GM19452 (cell line): ENCODE measurements around the gene PKNOX1.
"Not testable (repeated sequence)": the region's sequence is repeated elsewhere in the genome, so short reads cannot be mapped to it uniquely, and the experiment has no call there.

Experiments used
- ATAC-seq: cut with Tn5 transposase; IDR thresholded peaks from one replicate; pipeline ENCODE4 v1.9.1; 2021; ENCODE audit not compliant: unreplicated experiment

Gene PKNOX1

GRCh38 chr21:43016728-43017127 is 42.4 kb downstream of the PKNOX1 start:
- no peak for ATAC-seq

DNA sequence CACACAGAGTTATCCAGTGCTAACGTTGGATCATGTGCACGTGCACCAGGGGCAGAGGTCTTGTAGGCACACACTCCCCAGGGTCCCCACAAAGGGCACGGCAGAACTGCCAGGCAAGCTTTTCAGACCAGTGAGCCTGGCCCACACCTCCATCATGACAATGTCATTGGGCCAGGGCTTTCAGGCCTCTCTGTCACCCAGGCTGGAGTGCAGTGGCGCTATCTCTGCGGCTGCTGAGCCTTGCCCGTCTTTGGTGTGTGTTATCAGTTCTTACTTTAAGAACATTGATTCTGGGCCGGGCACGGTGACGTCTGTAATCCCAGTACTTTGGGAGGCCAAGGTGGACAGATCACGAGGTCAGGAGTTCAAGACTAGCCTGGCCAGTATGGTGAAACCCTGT is 44.2 kb downstream of the PKNOX1 start:
- no peak for ATAC-seq

DNA sequence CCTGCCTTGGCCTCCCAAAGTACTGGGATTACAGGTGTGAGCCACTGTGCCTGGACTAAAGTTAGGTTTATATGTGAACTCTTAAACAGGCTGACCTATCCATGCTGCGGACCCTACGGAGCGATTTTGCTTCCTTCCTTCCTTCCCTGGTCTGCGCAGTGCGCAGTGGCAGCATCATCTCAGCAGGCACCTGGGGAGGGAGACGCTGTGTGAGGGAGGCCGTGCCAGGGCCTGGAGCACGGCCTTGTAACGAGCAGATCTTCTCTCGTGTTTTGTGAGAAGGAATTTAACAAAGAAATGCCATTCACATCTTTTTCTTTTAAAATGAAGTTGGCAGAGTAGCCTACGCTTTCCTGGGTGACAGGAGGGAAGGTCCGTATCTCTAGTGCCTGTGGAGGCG is 45.8 kb downstream of the PKNOX1 start:
- ATAC-seq: no peak

DNA sequence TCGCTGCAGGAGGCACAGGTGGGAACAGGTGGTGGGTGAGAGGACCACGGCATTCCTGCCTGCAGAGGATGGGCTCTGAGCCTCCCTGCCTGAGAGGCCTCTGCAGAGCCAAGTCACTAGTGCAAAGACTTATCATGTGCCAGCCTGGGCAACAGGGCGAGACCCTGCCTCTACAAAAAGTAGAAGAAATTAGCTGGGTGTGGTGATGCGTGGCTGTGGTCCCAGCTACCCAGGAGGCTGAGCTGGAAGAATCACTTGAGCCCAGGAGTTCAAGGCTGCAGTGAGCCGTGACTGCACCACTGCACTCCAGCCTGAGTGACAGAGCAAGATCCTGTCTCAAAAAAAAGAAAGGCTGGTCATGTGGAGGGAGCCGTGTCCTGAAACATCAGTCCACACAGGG is 46.4 kb downstream of the PKNOX1 start:
- no peak for ATAC-seq

DNA sequence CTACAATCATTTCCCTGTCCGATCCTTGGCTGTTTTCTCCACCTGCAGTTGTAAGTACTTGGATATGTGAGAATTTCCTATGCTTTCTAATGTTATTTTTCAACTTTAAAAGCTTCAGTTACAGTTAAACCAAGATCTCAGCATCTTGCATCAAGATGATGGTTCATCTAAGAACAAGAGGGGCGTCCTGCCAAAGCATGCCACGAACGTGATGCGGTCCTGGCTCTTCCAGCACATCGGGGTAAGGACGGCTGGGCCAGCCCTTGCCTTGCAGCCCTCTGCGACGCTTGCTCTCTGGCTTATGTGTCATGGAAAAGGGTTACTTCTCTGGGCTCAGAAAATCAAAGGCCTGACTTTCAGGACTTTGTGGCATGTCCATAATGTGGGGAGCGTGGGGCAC is 46.8 kb downstream of the PKNOX1 start:
- no peak for ATAC-seq

DNA sequence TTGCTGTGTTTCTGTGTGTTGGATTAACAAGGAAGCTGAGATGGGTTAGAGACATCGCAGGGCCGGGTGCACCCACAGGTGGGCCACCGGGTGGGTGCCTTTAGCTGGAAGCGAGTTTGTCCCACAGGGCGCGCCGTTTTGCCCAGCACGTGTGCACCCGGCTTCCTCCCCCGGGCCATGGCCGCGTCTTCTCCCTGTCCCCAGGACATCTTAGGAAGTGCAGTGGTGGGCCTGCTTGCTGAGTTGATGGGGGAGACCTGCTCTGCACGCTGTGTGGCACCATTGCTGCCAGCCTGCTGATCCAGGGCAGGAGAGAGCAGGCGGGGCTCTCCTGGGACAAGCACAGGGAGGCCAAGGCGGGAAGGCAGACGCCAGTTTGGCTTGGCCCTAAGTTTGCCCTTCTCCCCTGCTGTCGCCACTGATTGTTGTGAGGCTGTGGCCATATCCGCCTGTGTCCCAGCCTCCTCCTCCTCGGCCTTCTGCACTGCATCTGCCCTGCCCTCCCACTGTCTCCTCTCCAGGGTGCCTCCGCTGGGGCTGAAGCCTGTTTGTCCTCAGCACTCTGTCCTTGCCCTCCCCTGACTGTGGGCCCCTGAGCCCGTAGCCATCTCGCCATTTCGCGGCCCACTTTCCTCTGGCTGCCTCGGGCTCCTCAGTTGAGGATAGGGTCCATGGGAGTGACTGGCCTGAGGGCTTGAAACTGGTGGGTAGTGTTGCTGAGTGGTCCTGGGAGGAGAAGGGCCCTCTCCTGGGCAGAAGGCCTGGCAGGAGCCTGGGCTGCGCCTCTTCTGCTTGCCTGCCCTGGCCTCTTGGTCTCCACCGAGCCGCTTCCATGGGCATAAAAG is 47.6 kb downstream of the PKNOX1 start:
- no peak for ATAC-seq

- ATAC-seq: no peak
Measured at GRCh38 chr21:43023175-43023574, 48.8 kb downstream of the PKNOX1 start.

DNA sequence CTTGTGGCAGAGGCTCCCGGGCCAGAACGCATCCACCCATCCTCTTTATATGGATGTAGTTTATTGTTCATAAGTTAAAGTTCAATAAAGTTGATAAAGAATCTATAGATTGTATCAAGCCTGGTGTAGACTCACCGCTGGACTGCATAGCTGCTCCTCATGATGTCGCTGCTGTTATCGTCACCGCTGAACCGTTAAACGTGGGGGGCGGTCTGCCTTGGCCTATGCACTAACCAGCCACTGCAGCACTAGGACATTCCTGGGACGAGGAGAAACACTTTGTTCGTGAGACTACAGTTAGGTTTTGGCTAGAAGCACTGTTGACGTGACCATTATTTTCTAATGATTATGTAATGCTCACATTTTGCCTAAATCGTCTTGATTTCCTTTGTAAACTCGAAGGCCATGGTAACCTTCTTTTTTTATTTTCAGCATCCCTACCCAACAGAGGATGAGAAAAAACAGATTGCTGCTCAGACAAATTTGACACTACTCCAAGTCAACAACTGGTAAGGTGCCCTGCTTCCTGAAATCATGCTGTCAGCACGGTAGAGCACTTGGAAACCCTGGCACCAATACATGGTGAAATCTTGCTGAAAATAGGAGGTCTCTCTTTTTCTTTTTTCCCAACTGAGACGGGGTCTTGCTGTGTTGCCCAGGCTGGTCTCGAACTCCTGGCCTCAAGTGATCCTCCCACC is 50.2 kb downstream of the PKNOX1 start:
- no peak for ATAC-seq

DNA sequence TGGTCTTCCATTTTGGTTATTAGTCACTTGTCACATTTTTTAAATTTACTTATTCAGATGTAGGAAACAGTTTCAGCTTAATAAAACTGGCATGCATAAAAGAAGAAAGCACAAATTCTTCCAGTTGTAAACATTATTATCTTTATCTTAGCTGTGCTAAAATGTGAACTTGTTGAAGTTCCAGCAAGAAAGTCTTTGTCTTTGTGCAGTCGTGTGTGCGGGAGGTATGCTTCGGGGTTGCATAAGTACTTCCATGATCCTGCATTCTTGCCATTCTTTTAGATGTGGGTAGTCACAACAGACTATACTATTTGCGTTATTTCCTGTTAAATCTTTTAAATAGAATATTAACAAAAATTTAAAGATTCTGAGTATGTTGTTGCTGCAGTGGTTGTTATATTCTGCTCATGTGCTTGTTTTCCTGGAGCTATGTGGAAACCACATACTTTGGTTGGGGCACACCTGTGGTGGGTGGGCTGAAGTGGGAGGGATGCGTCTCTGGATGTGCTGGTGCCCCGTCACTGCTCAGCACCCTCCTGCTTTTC is 51.3 kb downstream of the PKNOX1 start:
- no peak for ATAC-seq

GRCh38 chr21:43027846-43028731 is 53.7 kb downstream of the PKNOX1 start:
- no peak for ATAC-seq

GRCh38 chr21:43029785-43030184 is 55.4 kb downstream of the PKNOX1 start:
- ATAC-seq: no peak

DNA sequence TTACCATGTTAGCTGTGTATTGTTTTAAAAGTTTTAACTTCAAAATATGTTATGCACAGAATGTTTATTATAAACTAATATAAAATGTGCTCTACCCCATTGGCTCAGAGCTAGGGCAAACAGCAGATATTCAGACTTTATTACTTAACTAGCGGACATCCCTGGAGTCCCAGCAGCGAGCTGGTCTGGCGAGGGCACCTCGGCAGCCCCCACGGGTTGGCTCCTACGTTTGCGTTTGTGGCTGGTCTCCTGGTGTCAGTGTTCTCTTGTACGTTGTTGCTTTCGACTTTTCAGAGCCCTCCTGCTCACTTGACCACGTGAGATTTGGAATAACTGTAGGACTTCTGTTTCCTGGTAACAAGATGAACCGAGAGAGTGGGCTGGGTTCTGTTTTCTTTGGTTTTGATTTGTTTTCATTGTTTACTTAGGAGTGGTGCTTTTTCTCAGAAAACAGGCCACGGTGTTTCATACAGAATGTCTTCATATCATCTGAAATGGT is 56.8 kb downstream of the PKNOX1 start:
- no peak for ATAC-seq

- no peak for ATAC-seq
Measured at GRCh38 chr21:43034101-43034500, 59.7 kb downstream of the PKNOX1 start.

GRCh38 chr21:43034826-43035225 is 60.5 kb downstream of the PKNOX1 start:
- ATAC-seq: no peak

GRCh38 chr21:43036889-43037288 is 62.5 kb downstream of the PKNOX1 start:
- ATAC-seq: not testable (repeated sequence)

- not testable (repeated sequence) for ATAC-seq
Measured at GRCh38 chr21:43037918-43038658, 63.7 kb downstream of the PKNOX1 start.

GRCh38 chr21:43038659-43039044 is 64.3 kb downstream of the PKNOX1 start:
- ATAC-seq: not testable (repeated sequence)

GRCh38 chr21:43042169-43042568 is 67.8 kb downstream of the PKNOX1 start:
- ATAC-seq: not testable (repeated sequence)

- ATAC-seq: not testable (repeated sequence)
Measured at GRCh38 chr21:43043291-43043690, 68.9 kb downstream of the PKNOX1 start.

- not testable (repeated sequence) for ATAC-seq
Measured at GRCh38 chr21:43044547-43044946, 70.2 kb downstream of the PKNOX1 start.
